Measurements from ENCODE around the gene CD180.

CD180 gene

GRCh38 chr5:67241326-67241725 is 44.7 kb upstream of the CD180 start:
- Histone ChIP-seq H3K4me3 (ENCODE audit: low read depth, low read length) (no peak overlapping the region), H3K36me3 (replicated peaks) (no peaks in the 10 kb centered on the region), H3K27ac (no peak overlapping the region), H3K27me3 (replicated peaks) (no peaks in the 10 kb centered on the region)
- no peak for DNase-seq
- in situ Hi-C loops (cut with HindIII; ENCODE audit: low pct_ligation_motif_present, low sequenced_read_pairs): no loop called here
- TF ChIP-seq CTCF (IDR thresholded peaks at IDR 0.05; ENCODE audit: low read depth, low read length, missing control alignments): no peak

- no peaks in the 10 kb centered on the region for H3K27me3 ChIP-seq (replicated peaks)
- TF ChIP-seq CTCF (IDR thresholded peaks at IDR 0.05; ENCODE audit: low read depth, low read length, missing control alignments): no peak
- H3K4me3 ChIP-seq (ENCODE audit: low read depth, low read length): no peak overlapping the region
- H3K36me3 ChIP-seq (replicated peaks): no peaks in the 10 kb centered on the region
- DNase-seq: no peak
- no peak overlapping the region for H3K27ac ChIP-seq
- in situ Hi-C loops (cut with HindIII; ENCODE audit: low pct_ligation_motif_present, low sequenced_read_pairs): no loop called here
These were observed 44.2 kb upstream of the CD180 start for GRCh38 chr5:67240846-67241245.

GRCh38 chr5:67240065-67240464 is 43.5 kb upstream of the CD180 start:
- no peaks in the 10 kb centered on the region for H3K36me3 ChIP-seq (replicated peaks)
- no peak for TF ChIP-seq CTCF (IDR thresholded peaks at IDR 0.05; ENCODE audit: low read depth, low read length, missing control alignments)
- H3K27me3 ChIP-seq (replicated peaks): no peaks in the 10 kb centered on the region
- H3K4me3 ChIP-seq (ENCODE audit: low read depth, low read length): no peak overlapping the region
- H3K27ac ChIP-seq: no peak overlapping the region
- in situ Hi-C loops (cut with HindIII; ENCODE audit: low pct_ligation_motif_present, low sequenced_read_pairs): no loop called here
- DNase-seq: no peak

- H3K27me3 ChIP-seq (replicated peaks): no peaks in the 10 kb centered on the region
- no peak overlapping the region for H3K27ac ChIP-seq
- H3K36me3 ChIP-seq (replicated peaks): no peaks in the 10 kb centered on the region
- no peak for TF ChIP-seq CTCF (IDR thresholded peaks at IDR 0.05; ENCODE audit: low read depth, low read length, missing control alignments)
- H3K4me3 ChIP-seq (ENCODE audit: low read depth, low read length): no peak overlapping the region
- DNase-seq: no peak
- in situ Hi-C loops (cut with HindIII; ENCODE audit: low pct_ligation_motif_present, low sequenced_read_pairs): no loop called here
These were observed 41.6 kb upstream of the CD180 start for GRCh38 chr5:67238191-67238590.

DNA sequence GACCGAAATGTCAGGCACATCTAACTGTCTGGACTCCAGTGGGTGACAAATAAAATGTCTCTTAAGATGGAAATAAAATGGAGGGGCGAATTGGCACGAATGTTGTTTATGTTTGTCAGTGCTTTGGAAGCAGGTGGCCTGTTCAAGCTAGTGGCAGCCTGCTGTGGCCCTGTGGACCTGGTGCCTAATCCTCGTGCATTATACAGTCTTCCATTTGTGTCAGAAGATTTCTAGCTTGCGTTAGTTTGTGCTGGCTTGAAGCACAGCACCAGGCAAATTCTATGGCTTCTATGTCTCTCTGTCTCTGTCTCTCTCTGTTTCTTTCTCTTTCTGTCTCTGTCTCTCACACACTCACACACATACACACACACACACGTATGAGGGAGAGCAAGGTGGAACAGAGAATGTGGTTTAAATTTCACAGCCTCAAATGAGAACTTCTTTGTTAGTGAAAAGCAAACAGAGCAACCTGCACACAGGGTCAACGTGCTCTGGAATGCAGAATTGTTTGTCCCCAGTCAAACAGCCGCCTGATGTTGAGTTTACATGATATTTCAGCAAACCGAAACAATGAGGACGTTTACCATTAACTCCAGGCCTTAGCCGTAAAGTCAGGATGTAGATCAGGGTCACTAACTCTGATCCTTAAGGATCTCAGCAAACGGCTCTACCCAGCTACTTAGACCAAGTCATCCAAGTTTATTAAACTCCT is 39.0 kb upstream of the CD180 start:
- Histone ChIP-seq H3K36me3 (replicated peaks) (no peaks in the 10 kb centered on the region), H3K27ac (no peak overlapping the region), H3K4me3 (ENCODE audit: low read depth, low read length) (no peak overlapping the region), H3K27me3 (replicated peaks) (no peaks in the 10 kb centered on the region)
- no peak for TF ChIP-seq CTCF (IDR thresholded peaks at IDR 0.05; ENCODE audit: low read depth, low read length, missing control alignments)
- no peak for DNase-seq
- in situ Hi-C loops (cut with HindIII; ENCODE audit: low pct_ligation_motif_present, low sequenced_read_pairs): no loop called here

DNA sequence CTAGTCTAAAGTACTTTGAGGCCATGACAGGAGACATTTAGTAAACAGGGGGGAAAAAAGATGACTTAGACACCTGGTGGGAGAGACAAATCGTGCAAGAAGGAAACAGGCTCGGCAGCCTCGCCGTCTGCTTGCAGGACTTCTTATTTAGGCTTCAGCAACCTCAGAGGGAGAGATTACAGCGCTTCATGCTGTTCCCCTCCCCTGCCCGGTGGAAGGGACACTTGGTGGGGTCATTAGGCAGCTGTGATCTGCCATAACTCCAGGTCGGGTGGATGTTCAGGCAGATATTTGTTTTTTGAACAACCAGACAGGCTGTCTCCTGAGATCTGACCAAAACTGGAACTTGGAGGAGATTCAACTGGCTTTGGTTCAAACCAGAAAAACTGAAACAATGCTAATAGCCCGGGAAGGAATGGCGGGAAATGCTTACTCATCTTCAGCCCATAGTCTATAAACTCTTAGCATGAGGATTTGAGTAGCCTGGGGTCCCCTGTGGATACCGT is 38.1 kb upstream of the CD180 start:
- Histone ChIP-seq H3K36me3 (replicated peaks) (no peaks in the 10 kb centered on the region), H3K4me3 (ENCODE audit: low read depth, low read length) (no peak overlapping the region), H3K27me3 (replicated peaks) (no peaks in the 10 kb centered on the region), H3K27ac (peak overlapping the region; percentile 42)
- in situ Hi-C loops (cut with HindIII; ENCODE audit: low pct_ligation_motif_present, low sequenced_read_pairs): no loop called here
- DNase-seq: peak; percentile 86
- no peak for TF ChIP-seq CTCF (IDR thresholded peaks at IDR 0.05; ENCODE audit: low read depth, low read length, missing control alignments)
